GM18505 (cell line): Measurements from ENCODE around the gene KRT15.

Source experiments
- ATAC-seq: cut with Tn5 transposase; IDR thresholded peaks from one replicate; pipeline ENCODE4 v1.9.1; 2021; ENCODE audit not compliant: unreplicated experiment
- POLR2A ChIP-seq: IDR thresholded peaks from 4 replicates; pipeline ENCODE4 v1.6.1; 2011; ENCODE audit warnings: borderline replicate concordance; ENCODE audit not compliant: insufficient read depth, insufficient read length; ENCODE audit errors: extremely low read depth

The KRT15 gene

DNA sequence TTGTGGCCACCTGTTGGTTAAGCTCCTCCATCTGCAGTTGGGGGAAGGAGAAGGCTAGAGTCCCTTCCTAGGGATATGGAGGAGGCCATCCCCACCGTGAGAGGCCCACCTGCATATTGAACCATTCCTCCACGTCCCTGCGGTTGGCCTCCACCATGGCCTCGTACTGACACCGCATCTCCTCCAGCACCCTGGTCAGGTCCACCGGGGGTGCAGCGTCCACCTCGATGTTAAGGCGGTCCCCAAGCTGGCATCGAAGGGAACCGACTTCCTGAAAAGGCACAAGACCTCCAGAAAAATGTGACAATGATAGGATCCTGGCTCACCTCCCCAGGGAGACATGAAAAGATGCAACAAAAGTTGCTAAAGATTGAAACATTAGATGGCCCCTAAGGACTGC, 54.5 kb downstream of the KRT15 start:
- no peak for TF ChIP-seq POLR2A
- ATAC-seq: no peak

DNA sequence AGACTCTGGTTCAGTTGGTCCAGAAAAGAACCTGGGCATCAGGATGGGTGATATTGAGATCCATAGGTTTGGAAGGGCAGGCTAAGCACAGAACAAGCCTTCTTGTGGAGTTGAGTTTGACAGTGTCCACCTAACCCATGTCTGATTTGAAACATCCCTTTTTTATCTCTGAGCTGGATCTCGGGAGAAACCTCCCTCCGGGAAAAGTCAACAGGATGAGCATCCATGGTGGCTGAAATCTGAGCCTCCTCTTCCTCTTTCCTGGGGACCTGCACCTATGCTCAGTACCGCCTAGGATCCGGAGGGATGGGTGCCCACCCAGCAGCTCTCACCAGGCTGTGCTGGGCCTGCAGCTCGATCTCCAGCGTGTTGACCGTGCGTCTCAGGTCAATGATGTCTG, 54.9 kb downstream of the KRT15 start:
- ATAC-seq: no peak
- TF ChIP-seq POLR2A: no peak
